Measurements from ENCODE around the gene MLF1.

- TF ChIP-seq EP300 (conservative IDR thresholded peaks at IDR 0.05; ENCODE audit: poor library complexity, severe bottlenecking): no peak
- TF ChIP-seq CTCF (IDR thresholded peaks at IDR 0.05; ENCODE audit: poor library complexity, severe bottlenecking): no peak
- TF ChIP-seq POLR2AphosphoS5 (IDR thresholded peaks at IDR 0.05): no peak
Observed at GRCh38 chr3:158631981-158632380, 61.0 kb downstream of the MLF1 start.
